DND-41 (cell line): Measurements from ENCODE around the gene VWA1.

Source experiments
- EZH2 ChIP-seq: IDR thresholded peaks from 3 replicates; pipeline ENCODE4 v1.6.1; 2012; ENCODE audit warnings: borderline replicate concordance, low read depth, mild to moderate bottlenecking, moderate library complexity, low read length, inconsistent platforms; ENCODE audit not compliant: severe bottlenecking
- TF ChIP-seq, protein P1 (sequence below): IDR thresholded peaks from 2 replicates; pipeline ENCODE4 v1.5.1; 2012; ENCODE audit warnings: borderline replicate concordance, low read length, moderate library complexity, mild to moderate bottlenecking; ENCODE audit not compliant: poor library complexity, severe bottlenecking; ENCODE audit errors: extremely low read depth

DNA sequence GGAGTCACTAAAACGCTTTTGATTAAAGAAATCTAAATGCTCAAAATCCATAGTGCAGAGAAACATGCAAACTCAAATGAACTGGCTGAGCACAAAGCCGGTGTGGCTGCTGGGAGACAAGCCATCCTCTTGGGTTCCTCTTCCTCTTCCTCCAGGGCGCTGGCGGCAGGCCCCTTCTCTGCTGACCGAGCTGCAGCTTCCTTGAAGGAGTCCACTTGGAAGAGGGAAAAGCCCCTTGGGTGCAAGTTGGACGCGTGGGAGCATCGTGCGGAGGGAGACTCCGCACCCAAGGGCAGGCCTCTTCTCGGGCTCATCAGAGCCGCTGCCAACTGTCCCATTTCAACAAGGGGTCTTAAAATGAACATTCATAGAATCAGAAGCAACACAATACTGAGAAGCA lies 44.3 kb upstream of the VWA1 start:
- TF ChIP-seq, protein P1, sequence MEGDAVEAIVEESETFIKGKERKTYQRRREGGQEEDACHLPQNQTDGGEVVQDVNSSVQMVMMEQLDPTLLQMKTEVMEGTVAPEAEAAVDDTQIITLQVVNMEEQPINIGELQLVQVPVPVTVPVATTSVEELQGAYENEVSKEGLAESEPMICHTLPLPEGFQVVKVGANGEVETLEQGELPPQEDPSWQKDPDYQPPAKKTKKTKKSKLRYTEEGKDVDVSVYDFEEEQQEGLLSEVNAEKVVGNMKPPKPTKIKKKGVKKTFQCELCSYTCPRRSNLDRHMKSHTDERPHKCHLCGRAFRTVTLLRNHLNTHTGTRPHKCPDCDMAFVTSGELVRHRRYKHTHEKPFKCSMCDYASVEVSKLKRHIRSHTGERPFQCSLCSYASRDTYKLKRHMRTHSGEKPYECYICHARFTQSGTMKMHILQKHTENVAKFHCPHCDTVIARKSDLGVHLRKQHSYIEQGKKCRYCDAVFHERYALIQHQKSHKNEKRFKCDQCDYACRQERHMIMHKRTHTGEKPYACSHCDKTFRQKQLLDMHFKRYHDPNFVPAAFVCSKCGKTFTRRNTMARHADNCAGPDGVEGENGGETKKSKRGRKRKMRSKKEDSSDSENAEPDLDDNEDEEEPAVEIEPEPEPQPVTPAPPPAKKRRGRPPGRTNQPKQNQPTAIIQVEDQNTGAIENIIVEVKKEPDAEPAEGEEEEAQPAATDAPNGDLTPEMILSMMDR, result no peak
- no peak for TF ChIP-seq EZH2
